B cell (primary cell): ENCODE measurements around the gene DCDC1. TPM values are rescaled to one million over a fixed set of nuclear protein-coding genes. Genes with fewer than 3 reads are reported as not detected.
A peak's percentile ranks its signal among the peaks of the same experiment; 100 is the strongest.

Source experiments
- ATAC-seq: fragments of 200-7000 bp; cut with Tn5 transposase; one replicate; pipeline ENCODE4 v1.10.0; 2021; ENCODE audit warnings: low read depth, mild to moderate bottlenecking, moderate number of reproducible peaks, moderate library complexity
- CTCF ChIA-PET: fragments of 350-600 bp; sonication (Branson Sonifier 250); formaldehyde crosslinking; loops from one replicate; lab custom pipeline; 2021; ENCODE audit warnings: antibody characterized with exemption, inconsistent platforms; lab: Charles Lee
- POLR2A ChIA-PET: fragments of 350-600 bp; sonication (Branson Sonifier 250); formaldehyde crosslinking; loops from one replicate; lab custom pipeline; 2021; ENCODE audit warnings: antibody characterized with exemption; lab: Charles Lee
- DNase-seq: peaks from one replicate; pipeline ENCODE4 v3.0.0; 2013
- H2AFZ ChIP-seq: 2 replicates; pipeline ENCODE4 v1.6.1; 2012; ENCODE audit warnings: mild to moderate bottlenecking, low read depth, low read length; ENCODE audit not compliant: insufficient read depth, poor library complexity, severe bottlenecking
- H3K27ac ChIP-seq, 2 donors: 1 replicate in 1 of 2; 2 replicates in 1 of 2; pipeline ENCODE4 v1.5.1; 2012 to 2013; ENCODE audit warnings: low read length in 2 of 2, mild to moderate bottlenecking in 2 of 2, moderate library complexity in 1 of 2
- H3K27me3 ChIP-seq, 4 experiments: fragments of 200-600 bp in 1 of 4; sonication (generic) in 1 of 4; replicated peaks in 1 of 4; 1 replicate in 2 of 4; 2 replicates in 2 of 4; pipeline versions ENCODE4 v1.6.1 to v1.7.0; 2013 to 2016; ENCODE audit warnings: low read length in 3 of 4, mild to moderate bottlenecking in 2 of 4, mixed read lengths in 1 of 4, moderate library complexity in 1 of 4; ENCODE audit not compliant: insufficient read depth in 4 of 4, control insufficient read depth in 3 of 4; ENCODE audit errors: control extremely low read depth in 1 of 4
- H3K36me3 ChIP-seq, 2 experiments: replicated peaks in 1 of 2; 1 replicate in 1 of 2; 2 replicates in 1 of 2; pipeline versions ENCODE4 v1.6.1 to v1.7.1; 2013; ENCODE audit warnings: low read length in 1 of 2; ENCODE audit not compliant: insufficient read depth in 2 of 2, control insufficient read depth in 1 of 2; ENCODE audit errors: control extremely low read depth in 1 of 2, extremely low read depth in 1 of 2
- H3K4me1 ChIP-seq, 2 donors: fragments of 200-600 bp in 1 of 2; sonication (generic) in 1 of 2; 1 replicate in 1 of 2; 2 replicates in 1 of 2; pipeline versions ENCODE4 v1.5.1 to v1.6.1; 2013 to 2017; ENCODE audit warnings: low read length in 2 of 2; ENCODE audit not compliant: control insufficient read depth in 2 of 2, insufficient read depth in 2 of 2
- H3K4me2 ChIP-seq: replicated peaks from 2 replicates; pipeline ENCODE3; 2012; ENCODE audit warnings: mild to moderate bottlenecking, low read depth, low read length; ENCODE audit not compliant: poor library complexity, severe bottlenecking
- H3K4me3 ChIP-seq, 5 experiments: fragments of 200-600 bp in 1 of 5; sonication (generic) in 1 of 5; 1 replicate in 3 of 5; 2 replicates in 2 of 5; pipeline versions ENCODE4 v1.5.1 to v1.7.0; 2011 to 2016; ENCODE audit warnings: low read length in 4 of 5, mild to moderate bottlenecking in 4 of 5, low read depth in 2 of 5, control low read depth in 1 of 5, moderate library complexity in 1 of 5; ENCODE audit not compliant: insufficient read depth in 1 of 5; ENCODE audit errors: control extremely low read depth in 1 of 5, extremely low read depth in 1 of 5
- H3K79me2 ChIP-seq: fragments of 200-600 bp; sonication (generic); one replicate; pipeline ENCODE4 v1.6.0; 2016; ENCODE audit warnings: low read length; ENCODE audit not compliant: control insufficient read depth, insufficient read depth
- H3K9ac ChIP-seq: fragments of 200-600 bp; sonication (generic); 2 replicates; pipeline ENCODE4 v1.6.1; 2017; ENCODE audit warnings: mild to moderate bottlenecking, low read length, moderate library complexity
- H3K9me3 ChIP-seq, 3 donors: one replicate each; pipeline versions ENCODE4 v1.6.1 to v1.7.1; 2013; ENCODE audit warnings: low read length in 2 of 3; ENCODE audit not compliant: control insufficient read depth in 2 of 3, insufficient read depth in 1 of 3; ENCODE audit errors: control extremely low read depth in 1 of 3
- H4K20me1 ChIP-seq: 2 replicates; pipeline ENCODE4 v1.6.0; 2012; ENCODE audit warnings: mild to moderate bottlenecking, low read length; ENCODE audit not compliant: insufficient read depth, control insufficient read depth, poor library complexity, severe bottlenecking
- H3K27ac Mint-ChIP-seq: one replicate; pipeline ENCODE4 v1.8.0; 2021; ENCODE audit warnings: mixed read lengths
- H3K27me3 Mint-ChIP-seq: one replicate; pipeline ENCODE4 v1.8.0; 2021; ENCODE audit warnings: mixed read lengths
- H3K4me1 Mint-ChIP-seq: one replicate; pipeline ENCODE4 v1.8.0; 2021; ENCODE audit warnings: mixed read lengths
- H3K4me3 Mint-ChIP-seq: one replicate; pipeline ENCODE4 v1.8.0; 2021; ENCODE audit warnings: mixed read lengths
- H3K9me3 Mint-ChIP-seq: one replicate; pipeline ENCODE4 v1.8.0; 2022; ENCODE audit warnings: mixed read lengths; ENCODE audit not compliant: insufficient read depth
- CTCF ChIP-seq: fragments of 200-600 bp; IDR thresholded peaks from one replicate; pipeline ENCODE4 v1.8.0; 2022; ENCODE audit warnings: antibody characterized with exemption, mild to moderate bottlenecking
- EZH2 ChIP-seq: IDR thresholded peaks from 2 replicates; pipeline ENCODE4 v1.6.1; 2012; ENCODE audit warnings: borderline replicate concordance, low read depth, mild to moderate bottlenecking, moderate library complexity, low read length; ENCODE audit not compliant: insufficient read depth, poor library complexity, severe bottlenecking
- WGBS: methylation state at CpG from one replicate; pipeline ENCODE4 v1.1.5; 2013; ENCODE audit warnings: missing lambda C conversion rate; ENCODE audit not compliant: insufficient coverage; 5-methylcytosine and 5-hydroxymethylcytosine counted together
- intact Hi-C: fragments of 100-400 bp; cut with micrococcal nuclease; formaldehyde crosslinking; loops from one replicate; pipeline ENCODE4 v1.10.0; 2022
- polyA plus RNA-seq: library from polyadenylated mRNA; depleted of rRNA; stranded (reverse); fragments of >200 nt; gene quantifications from 2 replicates; pipeline ENCODE4 v1.2.3, GENCODE V29; 2012
- total RNA-seq, 2 donors: library from RNA; stranded (reverse); fragments of 120-200 nt in 1 of 2; gene quantifications; 1 replicate in 1 of 2; 2 replicates in 1 of 2; pipeline versions ENCODE4 v1.2.3 to v1.2.4, GENCODE V29; 2013 to 2022

The DCDC1 gene
- total and polyA plus RNA-seq, 2 donors (not counting 1 experiment from before 2014, with no cell fraction given): not detected

GRCh38 chr11:31160504-31161422 lies 208.8 kb downstream of the DCDC1 start:
- no peaks in the 10 kb centered on the region for H3K9me3 Mint-ChIP-seq
- WGBS: no CpG with 5 or more reads among the region's 5 CpGs
- H3K27me3 ChIP-seq: no peaks in the 10 kb centered on the region
- ATAC-seq (no peak), DNase-seq (no peak)
- H3K27me3 Mint-ChIP-seq: no peaks in the 10 kb centered on the region
- no peaks in the 10 kb centered on the region for H3K4me1 Mint-ChIP-seq
- no peak overlapping the region for H3K9ac ChIP-seq
- no peak overlapping the region for H3K27ac Mint-ChIP-seq
- H3K79me2 ChIP-seq: no peaks in the 10 kb centered on the region
- H3K4me3 ChIP-seq: no peak overlapping the region
- H3K9me3 ChIP-seq: no peaks in the 10 kb centered on the region
- H4K20me1 ChIP-seq: no peaks in the 10 kb centered on the region
- no peak overlapping the region for H3K4me3 Mint-ChIP-seq
- H2AFZ ChIP-seq: no peak overlapping the region
- TF ChIP-seq EZH2 (no peak), CTCF (peak; percentile 43)
- no peaks in the 10 kb centered on the region for H3K4me1 ChIP-seq
- H3K36me3 ChIP-seq: no peaks in the 10 kb centered on the region
- intact Hi-C loops: no loop called here
- ChIA-PET POLR2A (no interaction called here), CTCF (no interaction called here)
- no peak overlapping the region for H3K27ac ChIP-seq
- no peak overlapping the region for H3K4me2 ChIP-seq

DNA sequence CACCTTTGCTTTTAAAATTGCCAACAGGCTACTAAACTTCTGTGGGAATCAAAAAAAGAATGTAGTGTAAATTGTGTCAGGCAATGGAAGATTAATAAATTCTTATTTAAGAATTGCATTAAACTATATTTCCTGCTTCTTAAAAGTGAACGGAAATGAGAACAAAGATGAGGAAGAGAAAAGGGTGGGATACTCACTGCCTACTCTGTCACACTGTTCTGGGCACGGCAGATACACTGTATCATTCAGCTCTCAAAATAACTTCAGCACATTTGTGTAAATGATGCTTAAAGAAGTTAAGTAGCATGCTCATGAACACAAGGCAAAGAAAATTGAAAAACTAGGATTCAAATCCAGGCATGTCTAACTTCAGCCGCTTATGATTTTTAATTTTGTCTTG lies 218.7 kb downstream of the DCDC1 start:
- H3K4me1 ChIP-seq: no peaks in the 10 kb centered on the region
- no peaks in the 10 kb centered on the region for H3K79me2 ChIP-seq
- no peak overlapping the region for H3K27ac ChIP-seq
- ChIA-PET POLR2A (no interaction called here), CTCF (no interaction called here)
- Mint-ChIP-seq H3K4me3 (no peak overlapping the region), H3K4me1 (no peaks in the 10 kb centered on the region), H3K27ac (no peak overlapping the region), H3K9me3 (no peaks in the 10 kb centered on the region), H3K27me3 (no peaks in the 10 kb centered on the region)
- no peak overlapping the region for H2AFZ ChIP-seq
- no peaks in the 10 kb centered on the region for H3K36me3 ChIP-seq
- DNase-seq (no peak), ATAC-seq (no peak)
- no peaks in the 10 kb centered on the region for H3K27me3 ChIP-seq
- peaks cover 0 to 3% (median 0%) of the 10 kb centered on the region in 3 donors for H3K9me3 ChIP-seq
- H4K20me1 ChIP-seq: no peaks in the 10 kb centered on the region
- H3K4me3 ChIP-seq: no peak overlapping the region
- intact Hi-C loops: no loop called here
- no CpG with 5 or more reads among the region's 3 CpGs for WGBS
- no peak overlapping the region for H3K9ac ChIP-seq
- TF ChIP-seq CTCF: no peak
- no peak for TF ChIP-seq EZH2
- H3K4me2 ChIP-seq: no peak overlapping the region
